Measurements from ENCODE around the gene GTF2A2. TPM values are rescaled to one million over a fixed set of nuclear protein-coding genes. Genes with fewer than 3 reads are reported as not detected.
"Not testable (repeated sequence)": the region's sequence is repeated elsewhere in the genome, so short reads cannot be mapped to it uniquely, and the experiment has no call there.

GTF2A2 gene
- total RNA-seq, 1 donor from 2014 or later: 19.0 TPM

GRCh38 chr15:59644756-59645155 is 12.6 kb downstream of the GTF2A2 start:
- FAIRE-seq: no peak
- TF ChIP-seq CTCF (IDR thresholded peaks at IDR 0.05; ENCODE audit: insufficient read depth, low read length, severe bottlenecking): no peak
- Histone ChIP-seq H3K36me3 (ENCODE audit: control insufficient read depth, insufficient read depth, low read length) (peaks cover 1% of the 10 kb centered on the region), H3K27me3 (ENCODE audit: control insufficient read depth, insufficient read depth, low read length) (no peaks in the 10 kb centered on the region), H3K4me3 (ENCODE audit: low read depth, low read length) (no peak overlapping the region)
- peak; percentile 50 for DNase-seq (ENCODE audit: low read depth)

GRCh38 chr15:59642351-59642750 is 15.0 kb downstream of the GTF2A2 start:
- Histone ChIP-seq H3K36me3 (ENCODE audit: control insufficient read depth, insufficient read depth, low read length) (peaks cover 2% of the 10 kb centered on the region), H3K27me3 (ENCODE audit: control insufficient read depth, insufficient read depth, low read length) (no peaks in the 10 kb centered on the region), H3K4me3 (ENCODE audit: low read depth, low read length) (no peak overlapping the region)
- no peak for TF ChIP-seq CTCF (IDR thresholded peaks at IDR 0.05; ENCODE audit: insufficient read depth, low read length, severe bottlenecking)
- FAIRE-seq (no peak), DNase-seq (ENCODE audit: low read depth) (no peak)

- not testable (repeated sequence) for H3K27me3 ChIP-seq (ENCODE audit: control insufficient read depth, insufficient read depth, low read length); H3K36me3 ChIP-seq (ENCODE audit: control insufficient read depth, insufficient read depth, low read length); H3K4me3 ChIP-seq (ENCODE audit: low read depth, low read length); DNase-seq (ENCODE audit: low read depth)
- FAIRE-seq: peak; percentile 91
These were observed 19.8 kb downstream of the GTF2A2 start for GRCh38 chr15:59637507-59637906.

- FAIRE-seq (peak; percentile 76), DNase-seq (ENCODE audit: low read depth) (no peak)
- Histone ChIP-seq H3K27me3 (ENCODE audit: control insufficient read depth, insufficient read depth, low read length) (no peaks in the 10 kb centered on the region), H3K4me3 (ENCODE audit: low read depth, low read length) (no peak overlapping the region), H3K36me3 (ENCODE audit: control insufficient read depth, insufficient read depth, low read length) (peaks cover 1% of the 10 kb centered on the region)
- TF ChIP-seq CTCF (IDR thresholded peaks at IDR 0.05; ENCODE audit: insufficient read depth, low read length, severe bottlenecking): no peak
These were observed 21.1 kb downstream of the GTF2A2 start for GRCh38 chr15:59636184-59636583.

- Histone ChIP-seq H3K4me3 (ENCODE audit: low read depth, low read length) (no peak overlapping the region), H3K27me3 (ENCODE audit: control insufficient read depth, insufficient read depth, low read length) (no peaks in the 10 kb centered on the region), H3K36me3 (ENCODE audit: control insufficient read depth, insufficient read depth, low read length) (no peaks in the 10 kb centered on the region)
- DNase-seq (ENCODE audit: low read depth): no peak
- TF ChIP-seq CTCF (IDR thresholded peaks at IDR 0.05; ENCODE audit: insufficient read depth, low read length, severe bottlenecking): peak; percentile 51
- no peak for FAIRE-seq
These were observed 24.6 kb downstream of the GTF2A2 start for GRCh38 chr15:59632714-59633113.

- Histone ChIP-seq H3K36me3 (ENCODE audit: control insufficient read depth, insufficient read depth, low read length) (no peaks in the 10 kb centered on the region), H3K4me3 (ENCODE audit: low read depth, low read length) (no peak overlapping the region), H3K27me3 (ENCODE audit: control insufficient read depth, insufficient read depth, low read length) (peaks cover 2% of the 10 kb centered on the region)
- peak; percentile 80 for DNase-seq (ENCODE audit: low read depth)
- peak; percentile 72 for TF ChIP-seq CTCF (IDR thresholded peaks at IDR 0.05; ENCODE audit: insufficient read depth, low read length, severe bottlenecking)
- no peak for FAIRE-seq
These were observed 35.0 kb downstream of the GTF2A2 start for GRCh38 chr15:59622289-59622688.
